ENCODE data around the gene ICE2.

ICE2 gene

GRCh38 chr15:60478566-60479360 lies at the start of gene ICE2:
TSS of gene ICE2 (minus strand) at chr15:60479142. CDS start at chr15:60477977, 1,165 bp downstream.
- peak; percentile 99 for DNase-seq

- no peak for DNase-seq
Observed at GRCh38 chr15:60528530-60528929, 49.6 kb upstream of the ICE2 start.

DNA sequence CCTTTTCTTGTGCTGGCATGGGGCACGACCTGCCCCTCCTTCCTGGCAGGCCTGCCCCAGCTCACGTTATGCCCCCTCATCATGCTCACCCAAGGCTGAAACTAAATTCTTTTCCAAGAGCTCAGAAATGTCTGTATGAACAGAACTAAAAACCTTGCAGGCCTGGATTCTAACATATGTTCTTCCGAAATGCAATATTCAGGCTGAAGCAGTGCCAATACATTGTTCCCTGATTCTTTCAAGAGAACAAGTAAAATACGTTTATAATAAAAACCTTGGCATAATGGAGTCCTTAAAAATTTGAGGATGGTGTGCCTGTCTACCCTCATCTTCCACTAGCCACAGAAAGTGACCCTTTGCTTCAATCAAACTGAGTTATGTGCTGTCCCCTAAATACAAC lies 48.5 kb upstream of the ICE2 start:
- DNase-seq = no peak

DNA sequence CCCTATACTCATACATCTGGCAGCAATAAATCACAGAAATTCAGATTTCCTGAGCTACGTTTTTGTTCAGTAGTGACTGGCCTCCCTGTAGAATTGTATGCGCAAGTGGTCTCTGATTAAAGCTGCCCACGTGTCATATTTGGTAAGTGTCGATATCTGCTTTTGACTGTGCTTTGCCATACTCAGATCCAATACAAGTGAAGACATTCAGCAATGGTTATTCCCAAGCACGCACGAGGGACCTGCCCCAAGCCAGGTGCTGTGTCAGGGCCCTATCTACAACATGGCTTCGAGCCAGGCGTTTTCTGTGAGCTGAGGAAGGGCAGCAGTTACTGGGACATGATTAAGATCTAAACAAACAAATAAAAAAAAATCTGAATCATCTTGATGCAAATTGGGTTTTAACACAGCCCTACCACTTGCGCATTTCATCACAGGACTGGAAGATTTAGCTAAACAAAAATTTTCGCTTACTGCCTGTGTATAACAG lies 47.2 kb upstream of the ICE2 start:
- DNase-seq = no peak

DNA sequence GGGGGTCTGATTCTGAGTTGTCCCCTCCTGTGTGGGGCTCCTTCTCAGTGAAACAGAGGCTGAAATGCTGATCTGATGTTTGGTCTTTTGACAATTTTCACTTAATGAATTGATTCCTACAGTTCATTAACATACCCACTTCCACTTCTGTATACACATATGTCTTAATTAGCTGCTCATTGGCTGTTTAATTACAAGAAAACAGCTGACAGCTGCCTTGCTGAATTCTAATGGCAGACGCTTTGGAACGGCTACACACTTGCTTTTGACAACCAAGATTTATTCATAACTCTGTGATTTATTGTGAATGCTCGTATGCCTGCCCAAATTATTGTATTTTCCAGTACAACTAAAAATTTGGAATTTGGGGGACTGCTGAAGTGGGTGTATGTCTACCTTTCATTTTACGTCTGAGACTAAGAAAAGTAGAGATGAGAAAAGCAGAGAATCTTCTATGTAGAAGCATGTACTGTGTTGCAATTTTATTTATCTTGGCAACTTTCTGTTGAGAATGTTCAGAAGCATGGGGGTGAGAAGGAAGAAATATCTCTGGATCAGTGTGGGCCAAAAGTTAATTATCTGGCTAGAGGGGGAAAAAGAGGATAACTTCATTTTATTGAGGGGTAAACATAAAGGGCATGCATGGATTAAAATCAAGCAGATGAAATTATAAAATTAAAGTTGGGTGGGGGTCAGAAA lies 46.5 kb upstream of the ICE2 start:
- no peak for DNase-seq

DNA sequence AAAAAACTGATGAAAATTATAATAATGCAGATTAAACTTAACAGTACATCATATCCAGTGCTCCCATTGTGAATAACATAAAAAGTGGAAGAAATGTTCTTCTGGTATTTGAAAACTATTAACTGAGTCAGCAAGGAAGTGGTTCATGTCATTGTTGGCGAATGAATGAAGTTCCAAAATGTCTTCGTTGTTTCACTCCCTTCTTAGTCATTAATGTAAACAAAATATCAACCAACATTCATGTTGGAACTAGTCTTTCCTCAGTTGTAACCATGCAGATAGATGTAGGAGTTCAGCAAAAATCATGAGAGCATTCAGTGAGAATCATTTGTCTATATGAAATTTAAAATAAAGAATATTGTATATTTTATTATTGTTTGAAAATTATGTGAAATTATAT lies 44.1 kb upstream of the ICE2 start:
- no peak for DNase-seq

- peak; percentile 79 for DNase-seq
Observed at GRCh38 chr15:60520825-60521368, 42.0 kb upstream of the ICE2 start.

- DNase-seq = no peak
Observed at GRCh38 chr15:60520013-60520824, 41.3 kb upstream of the ICE2 start.

- no peak for DNase-seq
Observed at GRCh38 chr15:60519218-60519617, 40.3 kb upstream of the ICE2 start.

- no peak for DNase-seq
Observed at GRCh38 chr15:60518511-60518910, 39.6 kb upstream of the ICE2 start.

DNA sequence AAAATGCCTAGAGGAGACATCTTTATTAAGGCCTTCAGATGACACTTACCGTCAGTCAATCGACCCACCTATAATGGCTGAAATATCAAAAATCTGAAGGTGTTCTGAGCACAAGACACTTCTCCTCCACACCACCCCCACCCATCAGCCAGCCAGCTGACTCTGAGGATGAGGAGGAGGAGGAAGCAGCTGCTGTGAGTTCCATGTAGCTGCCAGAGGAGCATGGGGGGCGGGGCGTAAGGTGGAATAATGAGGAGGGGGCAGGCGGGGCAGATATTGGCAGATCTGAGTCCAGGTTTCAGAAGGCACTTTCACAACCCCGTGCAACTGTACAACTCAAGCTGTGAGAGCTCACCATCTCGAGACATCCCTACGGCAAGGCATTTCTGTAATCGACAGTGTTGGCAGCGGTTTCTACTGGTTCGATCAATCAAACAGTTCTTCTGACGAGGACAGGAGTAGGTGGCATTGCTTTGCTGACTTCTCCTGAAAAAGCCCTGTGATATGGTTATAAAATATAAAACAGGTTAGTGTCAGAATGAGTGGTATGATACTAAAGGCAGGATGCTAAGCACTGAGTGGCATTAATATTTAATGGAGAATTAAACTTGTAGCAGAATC lies 35.4 kb upstream of the ICE2 start:
- DNase-seq = no peak

DNA sequence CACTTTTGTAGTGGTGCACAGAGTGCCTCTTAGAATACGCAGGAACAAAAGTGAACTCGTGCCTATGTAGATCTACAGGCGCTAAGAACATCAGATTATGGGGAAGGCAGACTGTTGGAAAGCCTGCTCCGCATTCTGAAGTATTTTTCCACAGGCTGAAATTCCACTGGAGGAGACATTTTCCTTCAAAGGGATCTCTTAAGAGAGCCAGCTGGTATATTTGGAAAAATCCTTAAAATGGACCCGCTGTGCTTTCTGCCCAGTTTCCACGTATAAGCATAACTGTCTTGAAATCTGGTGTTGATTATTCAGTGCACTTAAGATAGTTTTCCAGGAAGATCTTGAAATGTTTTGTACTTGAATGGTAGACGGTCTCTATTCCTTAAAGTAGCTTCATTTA lies 34.7 kb upstream of the ICE2 start:
- no peak for DNase-seq

- DNase-seq = no peak
Observed at GRCh38 chr15:60512937-60513336, 34.0 kb upstream of the ICE2 start.

DNA sequence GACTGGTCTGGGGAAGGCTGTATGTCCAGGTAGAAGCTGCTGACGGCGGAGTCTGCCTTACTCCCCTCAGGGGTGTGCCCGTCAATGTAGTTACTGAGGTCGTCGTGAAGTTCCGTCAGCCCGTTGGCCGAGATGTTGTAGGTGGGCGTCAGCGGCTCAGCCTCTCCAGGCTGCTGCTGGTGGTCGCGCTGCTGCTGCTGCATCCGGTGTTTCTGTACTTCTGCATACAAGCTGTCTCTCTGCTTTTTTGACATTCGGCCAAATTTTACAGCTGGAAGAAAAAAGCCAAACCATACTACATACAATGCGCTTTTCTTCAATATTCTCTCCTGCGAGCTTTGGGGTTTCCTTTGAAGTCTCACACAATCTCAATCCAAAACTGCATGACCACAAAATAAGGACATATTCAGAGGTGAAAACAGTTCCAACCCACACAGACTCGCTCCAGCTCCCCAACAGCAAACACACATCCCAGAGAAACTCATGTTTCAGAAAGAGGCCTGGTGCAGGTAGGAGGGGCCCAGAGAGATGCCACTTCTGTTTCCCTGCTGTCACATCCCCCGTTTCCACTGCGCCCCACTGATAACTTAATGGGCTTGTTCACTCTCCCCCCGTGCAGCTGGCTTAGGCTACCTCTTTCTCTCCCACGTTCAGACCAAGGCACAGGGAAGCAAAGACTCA lies 32.5 kb upstream of the ICE2 start:
- no peak for DNase-seq

- no peak for DNase-seq
Observed at GRCh38 chr15:60510006-60510405, 31.1 kb upstream of the ICE2 start.

- DNase-seq = no peak
Observed at GRCh38 chr15:60509470-60509869, 30.5 kb upstream of the ICE2 start.

- DNase-seq = no peak
Observed at GRCh38 chr15:60508442-60508841, 29.5 kb upstream of the ICE2 start.

- DNase-seq = peak; percentile 79
Observed at GRCh38 chr15:60507596-60508424, 28.9 kb upstream of the ICE2 start.

- DNase-seq = no peak
Observed at GRCh38 chr15:60496853-60497252, 17.9 kb upstream of the ICE2 start.

- no peak for DNase-seq
Observed at GRCh38 chr15:60494108-60494507, 15.2 kb upstream of the ICE2 start.

DNA sequence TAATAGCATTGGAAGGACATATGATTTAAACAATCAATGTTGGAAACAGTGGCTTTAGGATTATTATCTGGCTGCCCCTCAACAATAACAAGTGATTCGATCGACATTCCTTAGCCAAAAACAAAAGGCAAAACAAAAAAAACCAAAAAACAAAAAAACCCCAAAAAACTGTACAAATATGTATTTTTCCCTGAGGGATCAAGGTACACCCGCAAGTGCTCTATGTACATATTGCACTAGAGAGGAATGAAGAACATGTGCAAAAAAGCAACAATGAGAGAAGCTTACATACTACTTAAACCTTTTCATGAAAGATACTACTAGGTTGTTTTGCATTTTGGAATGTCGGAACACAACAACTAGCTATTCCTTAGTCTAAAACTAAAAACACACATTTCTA lies 14.2 kb upstream of the ICE2 start:
- no peak for DNase-seq

All from OCI-M1 (cell line).